K562 (cell line): ENCODE data around the gene MBP. TPM values are rescaled to one million over a fixed set of nuclear protein-coding genes. Genes with fewer than 3 reads are reported as not detected.

Experiments used
- ATAC-seq: fragments of 200-7000 bp; cut with Tn5 transposase; 3 replicates; pipeline ENCODE4 v1.9.1; 2020; ENCODE audit warnings: moderate library complexity
- BruUV-seq: library from RNA; stranded (reverse); fragments of 400-500 nt; replicated peaks from 2 replicates; lab custom pipeline; 2021; lab: Mats Ljungman, UMichigan
- CTCF ChIA-PET: fragments of 300-600 bp; formaldehyde crosslinking; extraction: SDS; loops from one replicate; lab custom pipeline; 2021; ENCODE audit warnings: low intra/inter-chr PET ratio; lab: Yijun Ruan, JAX
- POLR2A ChIA-PET: fragments of 300-600, 350-650 bp; sonication (Branson Sonifier 250); formaldehyde crosslinking; extraction: SDS; loops from one replicate; lab custom pipeline; 2021; ENCODE audit warnings: antibody characterized with exemption, inconsistent platforms; lab: Yijun Ruan, JAX
- DNase-seq, 4 experiments: peaks; one replicate each; pipeline versions ENCODE4 v3.0.0 to v3.0.0-alpha.2; 2011 to 2018; ENCODE audit warnings: low spot score in 3 of 4, mixed read lengths in 3 of 4; ENCODE audit errors: extremely low read depth in 1 of 4
- FAIRE-seq: peaks from 2 replicates; lab custom pipeline; 2011; peaks lifted over from hg19 to GRCh38; lab: Jason Lieb, UNC
- H2AFZ ChIP-seq: 2 replicates; pipeline ENCODE4 v1.6.0; 2011; ENCODE audit warnings: low read depth, low read length, control low read depth, inconsistent platforms
- H3K27ac ChIP-seq: fragments of 200-600 bp; 3 replicates; pipeline ENCODE4 v1.8.0; 2011; ENCODE audit warnings: low read depth, mild to moderate bottlenecking, control low read depth, inconsistent platforms, low read length, moderate library complexity, mixed read lengths; ENCODE audit errors: extremely low read depth
- H3K27me3 ChIP-seq, 2 experiments: fragments of 300-600 bp in 1 of 2; 2 replicates in 1 of 2; 3 replicates in 1 of 2; pipeline versions ENCODE4 v1.6.0 to v1.8.0; 2011; ENCODE audit warnings: inconsistent platforms in 2 of 2, low read length in 2 of 2, mild to moderate bottlenecking in 1 of 2, mixed read lengths in 1 of 2, moderate library complexity in 1 of 2; ENCODE audit not compliant: control insufficient read depth in 2 of 2, insufficient read depth in 2 of 2
- H3K36me3 ChIP-seq: fragments of 300-600 bp; 3 replicates; pipeline ENCODE4 v1.8.0; 2011; ENCODE audit warnings: mild to moderate bottlenecking, low read length, inconsistent platforms; ENCODE audit not compliant: control insufficient read depth, insufficient read depth
- H3K4me1 ChIP-seq, 2 experiments: fragments of 200-600 bp in 1 of 2; replicated peaks in 1 of 2; 2 replicates in 1 of 2; 3 replicates in 1 of 2; pipeline versions ENCODE4 v1.5.1 to v1.8.0; 2011; ENCODE audit warnings: inconsistent platforms in 2 of 2, low read length in 2 of 2, mild to moderate bottlenecking in 1 of 2, mixed read lengths in 1 of 2, moderate library complexity in 1 of 2; ENCODE audit not compliant: control insufficient read depth in 2 of 2, insufficient read depth in 2 of 2
- H3K4me2 ChIP-seq: 2 replicates; pipeline ENCODE4 v1.6.1; 2011; ENCODE audit warnings: low read length, control low read depth, inconsistent platforms, mixed read lengths; ENCODE audit not compliant: insufficient read depth
- H3K4me3 ChIP-seq: fragments of 200-600 bp; sonication (generic), shearing (Covaris generic); 2 replicates; pipeline ENCODE4 v1.5.1; 2016; ENCODE audit warnings: control low read depth, inconsistent platforms
- H3K79me2 ChIP-seq: fragments of 200-600 bp; 3 replicates; pipeline ENCODE4 v1.8.0; 2011; ENCODE audit warnings: low read length, inconsistent platforms; ENCODE audit not compliant: control insufficient read depth, insufficient read depth
- H3K9ac ChIP-seq, 2 experiments: 2 replicates each; pipeline versions ENCODE4 v1.6.0 to v1.6.1; 2011; ENCODE audit warnings: low read depth in 2 of 2, low read length in 2 of 2, control low read depth in 1 of 2, inconsistent platforms in 1 of 2, mild to moderate bottlenecking in 1 of 2, mixed read lengths in 1 of 2; ENCODE audit not compliant: insufficient read depth in 1 of 2
- H3K9me1 ChIP-seq: one replicate; pipeline ENCODE4 v1.6.0; 2011; ENCODE audit warnings: inconsistent platforms, mild to moderate bottlenecking, low read length, moderate library complexity; ENCODE audit not compliant: control insufficient read depth, insufficient read depth
- H3K9me3 ChIP-seq: replicated peaks from 2 replicates; pipeline ENCODE4 v1.5.1; 2011; ENCODE audit warnings: low read depth, low read length, inconsistent platforms; ENCODE audit not compliant: control insufficient read depth, insufficient read depth
- H4K20me1 ChIP-seq: replicated peaks from 2 replicates; pipeline ENCODE4 v1.6.1; 2011; ENCODE audit warnings: low read length, inconsistent platforms, mixed read lengths; ENCODE audit not compliant: control insufficient read depth, insufficient read depth
- ASH1L ChIP-seq: fragments of 450-650 bp; IDR thresholded peaks from 2 replicates; pipeline ENCODE4 v1.6.1; 2018; ENCODE audit warnings: borderline replicate concordance, mild to moderate bottlenecking, low read depth; ENCODE audit not compliant: partially characterized antibody
- EZH2 ChIP-seq: IDR thresholded peaks from 2 replicates; pipeline ENCODE4 v1.6.1; 2012; ENCODE audit warnings: low read depth, mild to moderate bottlenecking, inconsistent platforms, low read length, borderline replicate concordance
- NFE2 ChIP-seq: IDR thresholded peaks from 2 replicates; pipeline ENCODE4 v1.6.1; 2014; ENCODE audit warnings: antibody characterized with exemption, low read depth
- PCBP2 ChIP-seq: fragments of 200-400 bp; formaldehyde crosslinking; IDR thresholded peaks from 2 replicates; pipeline ENCODE4 v1.6.1; 2018; ENCODE audit warnings: low read length, low read depth, mild to moderate bottlenecking, moderate library complexity; ENCODE audit not compliant: poor library complexity, severe bottlenecking
- TSC22D4 ChIP-seq: fragments of 450-650 bp; IDR thresholded peaks from 2 replicates; pipeline ENCODE4 v1.6.1; 2016; ENCODE audit warnings: missing genetic modification characterization, missing biosample characterization, control low read depth
- ZNF639 ChIP-seq, 2 experiments: fragments of 200-800 bp in 1 of 2; sonication (Bioruptor generic) in 1 of 2; sonication (generic) in 1 of 2; formaldehyde crosslinking in 1 of 2; IDR thresholded peaks in 1 of 2; conservative IDR thresholded peaks in 1 of 2; 2 replicates each; pipeline versions ENCODE4 v1.5.0 to v1.6.1; 2016 to 2020; ENCODE audit warnings: missing compliant biosample characterization in 1 of 2, missing genetic modification characterization in 1 of 2, missing genetic modification reagents in 1 of 2
- ZNF79 ChIP-seq: fragments of 250-450 bp; sonication (Bioruptor Pico); IDR thresholded peaks from 2 replicates; pipeline ENCODE4 v1.4.0; 2020; ENCODE audit warnings: low read depth, mild to moderate bottlenecking, moderate library complexity
- WGBS: fragments of 100-300 bp; shearing (Covaris generic); methylation state at CpG from one replicate; pipeline ENCODE4 v1.1.6; 2016; ENCODE audit warnings: low coverage, mixed read lengths; ENCODE audit not compliant: insufficient coverage; ENCODE audit errors: missing lambda C conversion rate; 5-methylcytosine and 5-hydroxymethylcytosine counted together
- in situ Hi-C: fragments of 300-500 bp; cut with MboI; formaldehyde crosslinking; loops from 4 replicates; pipeline ENCODE4 v1.15.0; 2018; ENCODE audit warnings: inconsistent platforms, mixed read lengths
- intact Hi-C: fragments of 100-400 bp; cut with micrococcal nuclease; formaldehyde crosslinking; loops from 2 replicates; pipeline ENCODE4 v1.14.2; 2022
- polyA plus RNA-seq, 8 experiments: library from polyadenylated mRNA; depleted of rRNA in 4 of 8; stranded (reverse) in 5 of 8; unstranded in 3 of 8; fragments of >200 nt; fragmentation: Nextera tagmentation in 2 of 8; fragmentation: Illumina TruSeq in 1 of 8; extraction: Ambion mirVana in 2 of 8; extraction: Trizol in 1 of 8; gene quantifications; 2 replicates each; pipeline versions ENCODE4 v1.2.1 to v1.2.3, GENCODE V29; 2011 to 2014; ENCODE audit warnings: inconsistent platforms in 1 of 8, missing spikeins in 1 of 8
- total RNA-seq, 7 experiments: library from RNA; depleted of rRNA in 6 of 7; stranded (reverse); fragments of >200 nt in 6 of 7; fragmentation: Illumina TruSeq in 2 of 7; extraction: Trizol in 2 of 7; gene quantifications; 2 replicates each; pipeline versions ENCODE4 v1.2.1 to v1.2.3, GENCODE V29; 2011 to 2021; ENCODE audit warnings: low replicate concordance in 1 of 7

MBP gene
- total and polyA plus RNA-seq, 9 of the 15 experiments (the other 6 are each of a cell fraction or from before 2014, with no cell fraction given), result 0.09 TPM; not detected in 8

DNA sequence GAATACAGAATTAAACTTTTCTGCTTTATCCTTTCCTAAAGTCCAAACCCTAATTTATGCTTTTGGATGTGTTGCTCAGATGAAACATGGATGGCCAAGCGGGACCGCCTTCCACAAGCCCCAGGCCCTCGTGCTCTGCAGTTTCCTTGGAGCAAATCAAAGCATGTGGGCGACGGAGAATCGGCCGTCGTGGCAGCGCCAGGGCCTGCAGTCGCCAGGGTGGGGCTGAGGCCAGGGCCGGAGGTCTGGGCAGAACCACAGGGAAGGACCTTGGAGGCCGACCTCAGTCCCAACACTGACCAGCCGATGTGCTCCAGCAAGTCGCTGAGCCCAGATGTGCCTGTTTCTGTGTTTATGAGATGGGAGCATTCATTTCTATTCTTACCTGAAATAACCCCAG, 108.1 kb downstream of the MBP start:
- no TSS peak for BruUV-seq
- intact Hi-C loops, result no loop called here
- TF ChIP-seq NFE2 (no peak), EZH2 (no peak), ASH1L (no peak), TSC22D4 (tag) (no peak), ZNF639 (CRISPR knock-in tag; conservative IDR thresholded peaks at IDR 0.05 in 1 of 2, IDR thresholded peaks at IDR 0.05 in 1 of 2) (no peak), ZNF79 (no peak), PCBP2 (no peak)
- TF ChIP-seq, all 486 proteins: peak for 0
- DNase-seq (no peak), ATAC-seq (no peak), FAIRE-seq (no peak)
- peaks cover 2 to 30% of the 10 kb centered on the region in 2 experiments; a peak in 3 of 5 replicates for H3K27me3 ChIP-seq
- POLR2A ChIA-PET, result no interaction called here
- H3K9me3 ChIP-seq, result no peaks in the 10 kb centered on the region
- no peak overlapping the region for H3K4me3 ChIP-seq
- no peaks in the 10 kb centered on the region; a peak in 1 of 5 replicates for H3K4me1 ChIP-seq
- H3K9me1 ChIP-seq, result no peaks in the 10 kb centered on the region
- H3K27ac ChIP-seq, result no peak overlapping the region
- CTCF ChIA-PET, result no interaction called here
- no peak overlapping the region for H3K4me2 ChIP-seq
- WGBS, result 0% methylated on average over 12 of the region's 14 CpGs
- H4K20me1 ChIP-seq, result no peaks in the 10 kb centered on the region
- H2AFZ ChIP-seq, result no peak overlapping the region
- no peak overlapping the region for H3K9ac ChIP-seq
- no peaks in the 10 kb centered on the region for H3K36me3 ChIP-seq
- H3K79me2 ChIP-seq, result no peaks in the 10 kb centered on the region
- in situ Hi-C loops, result no loop called here
